CD4-positive, alpha-beta T cell treated with Interleukin-4 for 4 hours (primary cell): ENCODE measurements around the gene MDP1.
"Not testable (repeated sequence)": the region's sequence is repeated elsewhere in the genome, so short reads cannot be mapped to it uniquely, and the experiment has no call there.

Experiments
- DNase-seq: peaks from one replicate; pipeline ENCODE4 v3.0.0-alpha.2; 2020

The MDP1 gene

DNA sequence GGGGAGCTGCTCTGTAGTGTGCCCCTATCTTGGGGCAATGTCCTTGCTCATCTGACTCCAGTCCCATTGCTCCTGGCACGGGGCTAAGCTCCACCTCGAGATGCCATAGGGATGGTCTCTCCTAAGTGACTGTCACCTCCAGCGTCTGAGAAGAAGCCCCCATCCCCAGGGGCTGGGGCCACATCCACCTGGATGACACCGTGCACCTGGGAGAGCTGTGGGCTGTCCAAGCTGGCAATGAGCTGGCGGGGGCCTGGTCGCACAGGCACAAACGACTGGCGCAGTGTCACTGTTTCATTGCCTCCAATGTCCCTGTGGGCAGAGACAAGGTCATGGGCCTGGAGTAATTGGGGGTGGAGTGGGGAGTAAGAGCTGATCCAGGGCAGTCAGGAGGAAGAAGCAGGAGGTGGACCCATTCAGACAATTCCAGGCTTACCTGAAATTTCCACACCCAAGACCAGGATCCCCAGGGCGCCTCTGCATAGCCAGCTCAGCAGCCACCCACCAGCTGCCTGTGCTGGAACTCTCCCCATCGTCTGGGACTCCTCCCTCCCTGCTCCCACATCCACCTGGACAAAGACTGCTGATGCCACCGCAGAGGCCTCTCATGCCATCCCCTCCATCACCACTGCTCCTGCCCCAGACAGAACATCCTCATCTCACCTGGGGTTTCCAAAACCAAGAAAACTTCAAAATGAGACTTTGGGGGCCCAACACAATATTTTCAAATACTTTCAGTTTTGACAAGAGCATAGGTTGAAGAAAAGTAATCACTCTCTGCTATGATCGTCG, 33.6 kb upstream of the MDP1 start:
- DNase-seq: no peak

DNA sequence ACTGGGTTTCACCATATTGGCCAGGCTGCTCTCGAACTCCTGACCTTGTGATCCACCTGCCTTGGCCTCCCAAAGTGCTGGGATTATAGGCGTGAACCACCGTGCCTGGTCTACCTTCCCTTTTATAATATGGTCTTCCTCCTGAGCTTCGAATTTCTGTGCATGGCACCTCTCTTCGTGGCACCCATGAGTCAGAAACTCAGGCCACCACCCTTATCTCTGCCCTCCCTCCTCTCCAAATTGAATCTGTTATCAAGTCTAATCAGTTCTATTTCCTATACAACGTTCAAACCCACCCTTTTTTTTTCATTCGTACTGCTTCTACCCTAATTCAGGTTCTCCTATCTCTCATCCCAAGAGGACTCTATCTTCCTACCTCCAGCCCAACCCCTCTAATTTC, 31.6 kb upstream of the MDP1 start:
- DNase-seq: peak; percentile 15

DNA sequence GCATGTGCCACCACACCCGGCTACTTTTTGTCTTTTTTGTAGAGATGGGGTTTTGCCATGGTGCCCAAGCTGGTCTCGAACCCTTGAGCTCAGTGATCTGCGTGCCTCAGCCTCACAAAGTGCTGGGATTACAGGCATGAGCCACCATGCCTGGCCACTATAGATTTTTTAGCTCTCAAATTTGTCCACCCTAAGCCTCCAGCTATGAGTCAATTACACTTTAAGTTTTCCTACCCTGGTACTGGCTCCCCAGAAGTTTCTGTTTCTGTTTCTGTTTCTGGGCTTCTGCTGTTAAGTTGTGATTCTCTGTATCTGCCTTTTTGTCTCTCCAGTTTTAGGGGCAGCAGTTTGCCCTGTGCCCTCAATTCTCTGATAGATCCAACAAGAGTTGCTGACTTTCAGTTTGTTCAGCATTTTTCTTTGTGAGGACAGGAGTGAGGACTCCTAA, 30.9 kb upstream of the MDP1 start:
- peak; percentile 75 for DNase-seq

DNA sequence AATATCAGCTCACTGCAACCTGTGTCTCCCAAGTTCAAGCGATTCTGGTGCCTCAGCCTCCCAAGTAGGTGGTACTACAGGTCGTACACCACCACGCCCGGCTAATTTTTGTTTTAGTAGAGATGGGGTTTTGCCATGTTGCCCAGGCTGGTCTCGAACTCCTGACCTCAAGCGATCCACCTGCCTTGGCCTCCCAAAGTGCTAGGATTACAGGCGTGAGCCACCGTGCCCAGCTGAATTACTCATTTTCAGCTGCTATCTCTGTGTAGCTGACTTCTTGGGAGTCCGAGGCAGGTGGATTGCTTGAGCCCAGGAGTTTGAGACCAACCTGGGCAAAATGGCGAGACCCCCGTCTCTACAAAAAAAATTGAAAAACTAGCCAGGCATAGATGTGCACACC, 29.5 kb upstream of the MDP1 start:
- not testable (repeated sequence) for DNase-seq

DNA sequence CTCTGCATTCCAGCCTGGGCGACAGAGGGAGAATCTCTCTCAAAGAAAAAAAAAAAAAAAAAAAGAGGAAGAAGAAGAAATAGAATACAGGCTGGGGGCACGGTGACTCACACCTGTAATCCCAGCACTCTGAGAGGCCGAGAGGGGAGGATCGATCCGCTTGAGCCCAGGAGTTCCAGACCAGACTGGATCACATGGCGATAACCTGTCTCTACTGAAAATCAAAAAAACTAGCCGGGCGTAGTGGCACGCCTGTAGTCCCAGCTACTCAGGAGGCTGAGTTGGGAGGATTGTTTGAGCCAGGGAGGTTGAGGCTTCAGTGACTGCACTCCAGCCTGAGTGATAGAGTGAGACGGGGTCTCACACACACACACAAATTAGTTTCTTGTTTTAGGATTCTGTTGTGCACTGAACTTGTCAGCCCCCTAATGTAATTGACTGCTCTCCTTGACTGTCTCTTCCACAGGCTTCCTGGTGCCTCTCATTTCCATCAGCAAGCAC, 27.5 kb upstream of the MDP1 start:
- DNase-seq: no peak

DNA sequence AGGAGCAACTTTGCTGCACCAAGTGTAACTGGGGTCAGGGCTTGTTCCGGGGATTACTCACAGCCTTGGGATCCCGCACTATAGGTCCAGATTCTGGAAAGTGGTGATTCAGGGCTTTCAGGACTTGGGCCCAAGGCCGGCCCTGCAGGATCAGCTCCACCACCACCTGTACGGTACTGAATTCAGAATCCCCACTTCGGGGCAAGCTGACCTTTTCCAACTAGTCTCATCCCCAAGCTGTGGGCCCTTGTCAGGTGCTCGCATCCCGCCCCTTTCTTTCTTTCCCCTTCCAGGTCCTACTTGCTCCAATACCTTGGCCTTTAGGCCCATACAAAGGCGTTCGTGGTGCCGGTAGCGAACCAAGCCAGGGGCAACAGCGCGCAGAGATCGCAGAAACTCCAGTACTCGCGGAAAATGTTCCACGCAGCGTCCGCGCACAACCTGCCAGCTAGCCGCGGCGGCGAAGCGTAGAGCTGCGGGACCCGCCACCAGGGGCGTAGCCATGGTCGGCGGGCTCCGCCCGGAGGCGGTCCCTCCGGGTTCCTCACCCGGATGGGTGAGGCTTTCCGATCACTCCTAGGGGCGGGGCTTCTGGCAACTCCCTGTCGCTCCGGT, 26.1 kb upstream of the MDP1 start:
- DNase-seq: peak; percentile 91

DNA sequence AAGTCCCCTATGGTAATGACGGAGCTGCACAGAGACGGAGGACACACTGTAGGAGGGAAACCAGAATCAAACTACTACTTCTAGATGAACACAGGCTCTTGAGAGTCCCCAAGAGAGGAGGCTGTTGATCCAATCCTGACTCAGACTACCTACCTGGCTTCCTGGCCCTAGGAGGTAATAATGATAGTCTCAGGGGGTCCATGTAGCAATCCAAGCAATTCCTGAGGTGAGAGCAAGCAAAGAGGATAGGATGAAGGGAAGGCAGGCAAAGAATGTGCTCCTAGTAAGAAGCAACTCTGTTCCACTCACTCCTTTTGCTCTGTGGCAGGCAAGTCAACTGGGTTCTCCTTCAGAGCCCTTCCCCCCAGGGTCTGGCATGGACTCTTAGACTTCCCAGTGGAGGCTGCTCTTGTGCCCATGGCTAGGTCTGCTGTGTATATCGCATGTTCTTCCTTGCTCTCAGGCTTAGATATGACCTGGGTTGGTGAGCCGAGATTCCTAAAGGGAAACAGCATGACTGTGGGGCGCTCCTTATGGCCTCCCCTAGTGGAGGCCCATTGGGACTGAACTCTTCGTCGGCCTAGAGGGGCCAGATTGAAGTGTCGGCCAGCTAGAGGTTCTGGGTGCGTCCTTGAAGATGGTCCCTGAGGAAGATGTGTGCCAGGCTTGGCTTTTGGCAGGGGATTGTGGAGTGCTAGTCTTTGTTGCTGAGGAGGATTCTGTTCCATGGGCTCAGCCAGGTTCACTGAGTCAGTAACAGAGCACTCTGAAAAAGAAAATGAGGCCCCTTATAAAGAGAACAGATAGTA, 24.4 kb upstream of the MDP1 start:
- no peak for DNase-seq

DNA sequence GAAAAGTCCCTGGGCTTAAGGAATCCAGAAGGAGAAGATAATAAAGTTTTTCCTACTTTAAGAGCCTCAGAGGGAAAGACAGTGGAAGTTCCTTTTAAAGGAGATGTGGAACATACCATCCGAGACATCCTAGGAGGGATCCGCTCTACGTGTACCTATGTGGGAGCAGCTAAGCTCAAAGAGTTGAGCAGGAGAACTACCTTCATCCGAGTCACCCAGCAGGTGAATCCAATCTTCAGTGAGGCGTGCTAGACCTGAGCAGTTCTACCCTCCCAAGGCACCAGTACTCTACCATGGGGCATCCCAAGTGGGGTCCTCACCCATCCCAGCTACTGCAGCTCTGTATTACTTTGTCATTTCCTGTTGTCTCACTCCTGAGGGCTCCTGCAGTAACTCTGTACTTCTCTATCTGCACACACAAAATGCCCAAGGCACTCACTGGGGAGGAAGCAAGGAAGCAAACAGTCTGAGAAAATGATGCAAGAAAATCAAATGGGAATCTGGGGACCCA, 22.7 kb upstream of the MDP1 start:
- DNase-seq: no peak

DNA sequence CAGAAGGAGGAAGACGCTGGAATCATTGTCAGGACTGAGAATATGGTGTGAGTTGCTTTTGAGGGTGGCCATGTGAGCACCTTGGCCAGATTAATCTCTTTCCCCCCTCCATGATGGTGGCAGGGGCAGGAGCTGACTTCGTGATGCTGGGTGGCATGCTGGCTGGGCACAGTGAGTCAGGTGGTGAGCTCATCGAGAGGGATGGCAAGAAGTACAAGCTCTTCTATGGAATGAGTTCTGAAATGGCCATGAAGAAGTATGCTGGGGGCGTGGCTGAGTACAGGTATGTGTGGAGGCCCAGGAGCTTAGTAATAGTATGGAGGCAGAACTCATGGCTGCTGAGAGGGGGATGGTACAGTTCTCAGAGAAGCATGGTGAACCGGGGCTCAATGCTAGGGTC, 22.3 kb upstream of the MDP1 start:
- no peak for DNase-seq

DNA sequence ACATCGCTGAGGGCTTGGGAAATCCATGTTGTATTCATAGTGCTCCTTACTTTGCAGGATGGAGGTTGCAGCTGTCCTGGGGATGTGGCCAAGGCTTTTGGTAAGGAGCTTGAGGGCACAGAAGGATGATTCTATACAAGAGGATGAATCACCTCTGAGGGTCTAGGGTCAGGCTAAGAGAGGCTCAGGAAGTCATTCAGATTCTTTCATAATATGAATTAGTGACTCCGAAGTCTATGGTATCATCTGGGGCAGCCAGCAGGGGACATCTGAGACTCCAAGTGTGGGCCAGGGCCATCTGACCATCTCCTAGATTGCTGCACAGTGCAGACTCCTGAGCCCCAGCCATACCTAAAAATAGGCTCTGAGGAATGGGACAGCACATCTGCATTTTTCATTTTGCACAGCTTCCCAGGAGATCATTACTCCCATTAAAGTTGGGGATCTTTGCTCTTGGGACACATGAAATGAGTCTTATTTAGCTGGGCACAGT, 21.6 kb upstream of the MDP1 start:
- DNase-seq: no peak

DNA sequence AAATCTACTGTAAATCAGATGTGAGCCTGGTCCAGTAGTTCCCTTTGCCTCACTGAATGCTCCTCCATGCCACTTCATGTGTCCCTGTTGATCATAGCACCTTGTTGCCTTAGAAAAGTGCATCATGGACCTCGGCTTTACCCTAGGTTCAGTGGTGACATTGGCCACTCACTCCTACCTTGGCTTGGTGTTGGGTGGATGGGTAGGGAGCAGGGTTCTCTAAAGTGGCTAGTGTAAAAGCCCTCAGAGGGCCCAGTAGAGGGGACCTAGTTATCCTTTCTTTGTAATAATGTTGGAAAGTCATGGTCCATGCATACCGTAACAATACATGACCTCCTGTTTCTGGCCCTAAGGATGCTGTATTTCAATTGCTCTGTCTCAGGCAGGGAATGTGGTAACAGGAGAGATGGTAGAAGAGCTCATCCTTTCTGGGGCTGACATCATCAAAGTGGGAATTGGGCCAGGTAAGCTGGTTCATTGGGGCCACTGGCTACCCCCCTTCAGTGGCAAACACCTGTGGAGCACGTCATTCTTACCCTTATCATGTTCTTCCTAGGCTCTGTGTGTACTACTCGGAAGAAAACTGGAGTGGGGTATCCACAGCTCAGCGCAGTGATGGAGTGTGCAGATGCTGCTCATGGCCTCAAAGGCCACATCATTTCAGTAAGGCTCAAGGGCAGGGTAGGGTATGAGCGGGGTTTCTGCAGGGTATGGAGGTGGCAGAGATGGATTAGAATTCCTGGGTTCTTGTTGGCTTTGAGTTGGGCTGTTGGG, 21.0 kb upstream of the MDP1 start:
- DNase-seq: no peak

DNA sequence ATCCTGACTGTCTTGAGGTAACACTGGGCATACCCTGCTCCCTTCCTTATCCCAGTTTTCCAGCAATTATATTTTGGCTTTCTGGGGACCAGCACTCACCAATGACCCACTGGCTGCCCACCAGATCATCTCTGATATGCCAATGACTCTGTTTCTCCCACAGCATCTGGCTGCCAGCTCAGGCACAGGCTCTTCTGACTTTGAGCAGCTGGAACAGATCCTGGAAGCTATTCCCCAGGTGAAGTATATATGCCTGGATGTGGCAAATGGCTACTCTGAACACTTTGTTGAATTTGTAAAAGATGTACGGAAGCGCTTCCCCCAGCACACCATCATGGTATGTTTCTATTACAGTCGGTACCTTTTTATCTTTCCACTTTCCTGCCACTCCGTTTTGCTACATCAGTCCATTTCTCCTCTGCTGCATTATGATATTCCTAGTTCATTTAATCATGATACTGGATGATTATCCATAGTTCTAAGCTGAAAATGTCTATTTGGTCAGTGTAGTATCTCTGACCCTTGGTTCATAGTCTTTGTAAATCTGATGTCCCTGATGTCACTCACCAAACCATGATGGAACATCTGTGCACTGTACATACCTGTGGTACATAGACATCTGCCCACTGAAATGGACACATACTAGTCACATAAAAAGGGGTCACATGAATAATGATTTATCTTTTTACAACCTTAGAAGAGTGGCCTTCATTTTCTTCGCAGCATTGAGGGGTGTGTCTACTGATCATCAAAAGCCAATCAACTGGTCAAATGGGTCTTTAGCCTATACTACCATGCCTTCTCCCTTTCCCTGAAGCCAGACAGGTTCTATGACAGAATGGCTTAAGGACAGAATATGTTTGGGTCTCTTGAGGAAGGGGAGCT, 20.2 kb upstream of the MDP1 start:
- no peak for DNase-seq

DNA sequence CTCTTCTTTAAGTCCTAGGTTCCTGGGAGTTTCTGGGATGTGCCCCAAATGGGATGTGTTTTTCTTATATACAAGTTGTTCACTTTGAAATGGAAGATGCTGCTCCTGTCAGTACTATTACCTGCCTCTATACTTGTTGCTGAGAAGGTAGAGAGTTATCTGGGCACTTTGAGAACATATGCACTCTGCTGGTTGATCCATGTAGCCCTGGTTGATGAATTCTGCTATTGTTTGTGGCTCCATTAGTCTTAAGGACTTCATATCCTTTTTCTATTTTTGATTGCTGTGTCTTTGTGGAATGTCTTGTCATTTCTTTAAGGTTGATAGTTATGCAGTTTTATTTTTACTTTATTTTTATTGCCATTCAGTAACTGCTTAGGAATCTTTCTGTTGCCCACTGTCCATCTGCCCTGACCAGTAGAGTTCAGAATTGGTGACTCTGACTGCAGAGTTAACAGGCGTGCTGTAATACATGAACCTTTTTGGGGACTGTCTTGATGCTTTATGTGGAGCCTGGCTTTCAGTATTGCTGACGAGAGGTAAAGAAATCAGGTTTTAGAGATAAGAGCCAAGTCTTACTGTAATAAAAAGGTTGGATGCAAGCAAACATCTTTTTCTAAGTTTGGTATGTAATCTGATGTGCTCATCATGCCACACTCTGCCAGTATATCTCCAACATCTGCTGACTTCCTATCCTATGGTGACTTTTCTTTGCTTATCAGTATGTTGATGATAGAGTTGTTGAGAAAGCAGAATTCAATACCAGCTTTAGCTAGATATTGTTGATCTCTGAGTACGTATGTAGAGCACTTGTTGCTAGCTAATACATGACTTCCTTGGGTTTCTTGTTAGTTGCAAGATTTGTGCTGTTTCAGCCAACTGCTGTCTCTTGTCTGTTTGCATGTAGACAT, 18.5 kb upstream of the MDP1 start:
- DNase-seq: no peak

DNA sequence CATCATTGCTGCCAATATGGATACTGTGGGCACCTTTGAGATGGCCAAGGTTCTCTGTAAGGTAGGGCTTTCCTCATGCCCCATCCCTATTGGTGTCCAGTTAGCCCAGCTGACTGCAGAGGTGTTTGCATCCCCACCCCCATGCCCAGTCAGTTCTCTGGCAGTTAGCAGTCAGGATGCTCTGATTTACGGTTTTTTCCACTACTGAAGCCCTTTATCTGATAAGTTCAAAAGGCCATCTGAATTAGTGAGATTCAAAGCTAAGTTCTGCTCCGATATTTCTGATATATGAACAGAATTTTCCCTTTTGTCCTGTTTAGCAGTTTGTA, 17.6 kb upstream of the MDP1 start:
- DNase-seq: no peak

DNA sequence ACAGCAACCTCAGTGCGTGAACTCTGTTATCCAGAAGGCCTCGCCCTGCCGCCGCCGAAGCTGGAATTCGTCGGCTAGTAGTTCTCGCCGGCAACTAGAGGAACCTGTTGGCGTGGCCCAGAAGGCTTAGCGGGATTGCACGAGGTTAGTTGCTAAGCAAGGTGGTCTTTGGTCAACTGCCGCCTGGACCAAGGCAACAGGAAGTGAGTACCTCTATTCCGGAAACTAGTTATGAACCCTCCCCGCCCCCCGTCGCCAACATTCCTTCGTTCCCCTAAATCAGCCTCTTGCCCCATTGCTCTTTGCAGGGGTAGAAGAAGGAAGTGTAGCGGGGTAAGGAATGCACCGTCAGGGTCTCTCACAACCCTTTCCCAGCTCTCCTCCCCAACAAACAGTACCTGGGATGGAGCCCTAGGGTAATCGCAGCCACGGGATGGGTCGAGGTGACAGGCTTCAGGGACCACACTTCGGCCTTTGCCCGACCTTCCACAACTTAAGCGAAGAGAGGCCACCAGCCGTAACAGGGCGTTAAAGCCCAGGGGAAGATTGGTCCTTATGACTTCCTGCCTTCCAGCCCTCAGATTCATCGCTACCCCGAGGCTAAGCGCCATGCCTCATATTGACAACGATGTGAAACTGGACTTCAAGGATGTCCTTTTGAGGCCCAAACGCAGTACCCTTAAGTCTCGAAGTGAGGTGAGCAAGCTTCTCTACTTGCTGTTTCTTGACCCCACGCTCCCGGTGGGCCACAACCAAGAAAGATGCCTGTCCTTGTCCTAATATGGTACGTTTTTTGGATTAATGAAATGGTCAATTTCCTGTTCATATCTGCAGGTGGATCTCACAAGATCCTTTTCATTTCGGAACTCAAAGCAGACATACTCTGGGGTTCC, 17.0 kb upstream of the MDP1 start, which contains the start of gene GMPR2:
Gene GMPR2, plus strand, starts transcription at position 285 of the 893 bp plus-strand sequence. Its CDS starts 325 bp downstream, at position 610.
- no peak for DNase-seq

DNA sequence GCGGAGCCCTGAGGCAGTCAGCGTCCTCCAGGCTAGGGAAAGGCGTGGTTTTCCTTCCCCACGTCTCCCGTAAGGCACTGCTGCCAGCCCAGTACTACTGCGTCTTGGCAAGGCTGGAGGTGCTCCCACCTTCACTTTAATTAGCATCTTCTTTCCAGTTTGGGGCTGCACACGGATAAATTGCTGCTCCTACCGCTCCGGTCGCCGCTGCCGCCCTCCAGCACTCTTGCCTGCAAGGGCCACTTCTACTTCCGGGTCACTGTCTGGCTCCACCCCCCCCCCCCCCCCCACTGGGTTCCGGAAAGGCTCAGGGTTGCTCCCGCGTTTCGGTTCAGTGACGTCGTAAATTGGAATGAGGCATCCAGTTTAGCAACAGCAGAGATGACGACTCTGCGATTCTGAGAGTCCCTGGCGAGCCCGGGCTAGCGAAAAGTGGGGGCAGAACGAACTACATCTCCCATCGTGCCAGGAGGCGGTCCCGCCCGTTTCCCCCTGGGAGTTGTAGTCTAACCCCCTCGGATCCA, 16.3 kb upstream of the MDP1 start, which contains the start of gene NEDD8:
Gene NEDD8, minus strand, starts transcription at position 247 of the 524 bp plus-strand sequence. Its CDS starts 100 bp downstream, at position 147.
- DNase-seq: peak; percentile 89

DNA sequence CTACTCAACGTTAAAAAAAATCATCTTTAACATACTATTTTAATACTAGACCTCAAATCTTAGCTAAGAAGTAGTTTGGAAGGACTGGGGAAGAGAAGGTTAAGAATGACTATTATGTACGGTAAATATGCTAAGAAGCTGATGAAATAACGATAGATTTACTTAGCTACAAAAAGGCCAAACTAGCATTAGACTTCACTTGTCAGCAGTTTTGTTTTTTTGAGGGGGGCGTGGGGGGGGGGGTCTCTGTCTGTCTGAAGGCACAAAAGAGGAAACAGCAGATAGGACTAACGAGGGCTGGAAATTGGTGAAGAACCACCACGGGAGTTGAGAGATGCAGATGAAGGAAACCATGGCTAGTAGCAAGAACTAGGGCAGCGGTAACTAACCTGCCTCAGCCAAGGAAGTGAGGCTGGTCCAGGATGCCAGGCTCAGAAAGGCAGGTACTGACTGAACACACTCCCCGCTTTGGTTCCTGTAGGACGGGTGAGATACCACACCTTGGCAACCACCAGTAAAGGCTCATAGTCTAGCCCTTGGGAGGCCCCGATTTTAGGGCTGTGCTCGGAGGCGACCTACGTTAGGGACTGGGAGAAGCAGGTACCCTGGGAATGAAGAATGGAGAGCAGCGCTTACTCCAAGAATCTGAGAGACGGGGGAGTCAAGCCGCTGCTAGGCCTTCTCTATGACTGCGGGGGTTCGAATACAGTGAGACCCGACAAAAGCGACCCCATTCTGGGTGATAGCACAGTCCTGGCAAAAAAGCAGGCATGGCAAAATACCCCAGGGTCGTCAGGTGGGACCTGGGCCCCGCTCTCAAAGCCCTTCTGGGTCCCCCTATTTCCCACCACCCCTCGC, 15.6 kb upstream of the MDP1 start:
- no peak for DNase-seq

DNA sequence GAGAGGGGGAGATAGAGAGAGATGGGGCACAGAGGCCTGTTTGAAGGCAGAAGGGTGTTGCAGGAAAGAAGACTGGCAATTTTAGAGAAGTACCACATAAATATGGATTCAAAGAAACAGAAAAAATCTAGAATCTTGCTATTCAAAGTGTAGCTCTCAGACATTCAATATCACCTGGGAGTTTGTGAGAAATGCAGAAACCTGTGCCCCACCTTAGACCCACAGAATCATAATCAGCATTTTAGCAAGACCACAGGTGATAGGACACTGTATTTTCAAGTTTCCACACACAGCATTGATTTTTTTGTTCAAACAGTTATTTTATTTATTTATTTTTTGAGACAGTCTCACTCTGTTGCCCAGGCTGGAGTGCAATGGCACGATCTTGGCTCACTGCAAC, 13.0 kb upstream of the MDP1 start:
- DNase-seq: no peak
